OCI-LY1 (cell line): ENCODE measurements around the gene TAX1BP3.

Experiments
- CTCF ChIP-seq: fragments of 200-600 bp; sonication (generic), shearing (Covaris generic); IDR thresholded peaks from 2 replicates; pipeline ENCODE4 v1.5.1; 2017; ENCODE audit warnings: mild to moderate bottlenecking, antibody characterized with exemption, low read length, moderate library complexity, mixed read lengths
- EZH2 ChIP-seq: fragments of 200-600 bp; sonication (generic), shearing (Covaris generic); IDR thresholded peaks from 2 replicates; pipeline ENCODE4 v1.8.0; 2017; ENCODE audit warnings: borderline replicate concordance, mixed run types, mild to moderate bottlenecking, antibody characterized with exemption, low read length, moderate library complexity, mixed read lengths

GRCh38 chr17:3636908-3637373 lies 31.4 kb downstream of the TAX1BP3 start:
- TF ChIP-seq CTCF (no peak), EZH2 (no peak)
